GM19240 (cell line): ENCODE results near the gene GRAMD2B.

ENCODE experiments used
- DNase-seq: peaks from one replicate; pipeline ENCODE4 v3.0.0; 2011; ENCODE audit warnings: low spot score; ENCODE audit not compliant: insufficient read length

Gene GRAMD2B

GRCh38 chr5:126536874-126537273 is 113.7 kb downstream of the GRAMD2B start:
- no peak for DNase-seq

- no peak for DNase-seq
Observed at GRCh38 chr5:126538579-126538978, 115.4 kb downstream of the GRAMD2B start.

- no peak for DNase-seq
Observed at GRCh38 chr5:126540631-126541030, 117.4 kb downstream of the GRAMD2B start.

GRCh38 chr5:126542441-126542840 is 119.2 kb downstream of the GRAMD2B start:
- no peak for DNase-seq

GRCh38 chr5:126543009-126543408 is 119.8 kb downstream of the GRAMD2B start:
- DNase-seq: no peak

- DNase-seq: no peak
Observed at GRCh38 chr5:126543660-126544059, 120.5 kb downstream of the GRAMD2B start.
